Mammary microvascular endothelial cell (primary cell): ENCODE data around the gene TRIP4. TPM values are rescaled to one million over a fixed set of nuclear protein-coding genes. Genes with fewer than 3 reads are reported as not detected.

Source experiments
- total RNA-seq: library from RNA; depleted of rRNA; stranded (reverse); fragments of >200 nt; gene quantifications from 2 replicates; pipeline ENCODE4 v1.2.3, GENCODE V29; 2015

The TRIP4 gene
- total RNA-seq = 7.9 and 15.3 TPM in 2 replicates

DNA sequence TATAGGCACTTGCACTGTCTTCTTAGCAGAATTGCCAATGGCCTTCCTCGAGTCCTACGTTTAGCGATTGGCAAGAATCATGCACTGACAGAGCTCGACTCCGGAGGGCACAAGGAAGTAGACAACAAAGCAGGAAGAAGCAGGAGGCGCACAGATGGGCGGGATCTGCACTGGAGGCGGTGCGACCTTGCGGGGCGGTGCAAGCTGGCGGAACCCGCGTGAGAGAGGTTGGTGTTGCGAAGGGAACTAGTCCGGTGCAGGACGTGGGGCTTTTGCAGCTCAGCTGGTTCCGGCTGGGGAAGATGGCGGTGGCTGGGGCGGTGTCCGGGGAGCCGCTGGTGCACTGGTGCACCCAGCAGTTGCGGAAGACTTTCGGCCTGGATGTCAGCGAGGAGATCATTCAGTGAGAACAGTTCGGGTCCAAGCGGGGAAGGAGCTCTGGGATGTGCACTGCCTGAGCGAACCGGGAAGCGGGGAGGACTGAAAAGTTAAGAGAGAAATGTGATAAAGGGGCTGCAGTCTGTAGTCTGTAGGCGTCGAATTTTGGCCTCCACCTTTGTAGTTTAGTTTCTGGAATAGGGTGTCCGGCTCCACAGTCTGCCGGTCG, at the start of gene TRIP4:
Gene TRIP4 (plus strand): TSS at position 275 of the 607 bp plus-strand sequence. CDS start 28 bp downstream, at position 303.

DNA sequence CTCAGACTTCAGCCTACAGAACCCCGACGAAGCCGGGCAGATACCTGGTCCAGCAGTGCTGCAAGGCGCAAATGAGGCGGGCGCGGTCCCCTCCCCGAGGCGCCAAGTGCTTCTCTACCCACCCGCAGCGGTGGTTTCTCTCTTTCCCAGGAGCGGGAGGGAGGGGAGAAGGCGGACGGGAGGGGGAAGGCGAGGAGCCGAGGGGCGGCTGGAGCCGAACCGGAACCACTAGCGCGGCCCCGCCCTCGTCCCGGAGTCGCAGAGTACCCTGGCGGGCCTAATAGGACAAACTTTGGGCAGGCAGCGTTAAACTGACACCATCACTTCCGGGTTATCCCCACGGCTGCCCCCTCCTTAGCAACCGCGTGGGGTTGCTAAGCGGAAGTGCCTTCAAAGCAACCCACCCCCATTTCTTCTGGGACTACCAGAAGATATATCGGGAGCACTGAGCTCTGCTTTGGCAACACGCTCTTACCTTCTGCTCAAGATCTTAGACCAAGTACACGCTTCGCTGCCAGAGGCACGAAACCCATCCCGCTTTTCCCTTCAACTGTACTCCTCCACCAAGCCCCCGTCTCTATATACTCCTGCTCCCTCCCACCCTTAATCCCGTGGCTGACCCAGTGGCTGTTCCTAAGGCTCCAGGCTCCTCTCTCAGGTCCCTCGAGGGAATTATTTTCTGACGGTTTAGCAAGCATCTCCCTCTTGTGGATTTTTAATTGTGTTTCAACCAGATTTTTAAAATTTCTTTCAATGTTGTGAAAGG, 31.5 kb upstream of the TRIP4 start, which contains the start of gene CSNK1G1:
Gene CSNK1G1 (minus strand): TSS at position 230 of the 766 bp plus-strand sequence. CDS start 55,674 bp downstream, outside the sequence.

DNA sequence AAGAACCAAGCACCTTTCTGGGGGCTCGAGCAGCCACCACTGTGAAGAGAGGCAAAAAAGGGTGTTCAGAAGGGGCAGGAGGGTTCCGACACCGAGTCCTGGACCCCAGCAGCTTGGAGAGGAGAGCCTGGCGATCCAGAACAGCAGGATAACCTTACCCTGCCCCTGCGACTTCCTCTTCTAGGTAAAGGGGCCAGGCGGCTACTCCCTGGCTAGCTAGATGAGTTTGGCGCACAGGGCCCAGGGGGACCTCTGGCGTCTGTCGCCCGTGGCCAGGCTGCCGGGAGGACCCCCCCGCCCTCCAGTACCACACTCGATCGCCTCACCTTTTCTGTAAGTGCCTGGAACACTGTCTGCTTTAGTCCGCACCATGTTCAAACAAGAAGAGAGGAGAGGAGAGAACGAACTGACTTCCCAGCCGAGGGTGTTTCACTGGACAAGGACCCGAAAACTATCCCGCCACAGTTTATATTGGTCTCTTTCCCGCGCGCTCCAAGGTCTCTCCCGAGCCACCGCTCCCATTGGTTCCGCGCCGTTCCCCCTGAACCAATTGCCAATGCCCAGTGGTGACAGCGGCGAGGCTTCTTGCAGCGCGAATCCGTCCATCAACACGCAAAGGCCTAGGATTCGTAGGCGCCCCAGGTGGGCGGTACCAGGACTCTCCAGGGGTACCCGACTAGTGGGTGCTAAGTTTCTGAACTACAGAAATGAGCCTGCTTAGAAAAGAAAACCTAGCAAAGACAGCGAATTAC, 6.5 kb upstream of the TRIP4 start, which contains the start of gene PCLAF:
Gene PCLAF (minus strand): TSS at position 442 of the 752 bp plus-strand sequence. CDS start 70 bp downstream, at position 372.

DNA sequence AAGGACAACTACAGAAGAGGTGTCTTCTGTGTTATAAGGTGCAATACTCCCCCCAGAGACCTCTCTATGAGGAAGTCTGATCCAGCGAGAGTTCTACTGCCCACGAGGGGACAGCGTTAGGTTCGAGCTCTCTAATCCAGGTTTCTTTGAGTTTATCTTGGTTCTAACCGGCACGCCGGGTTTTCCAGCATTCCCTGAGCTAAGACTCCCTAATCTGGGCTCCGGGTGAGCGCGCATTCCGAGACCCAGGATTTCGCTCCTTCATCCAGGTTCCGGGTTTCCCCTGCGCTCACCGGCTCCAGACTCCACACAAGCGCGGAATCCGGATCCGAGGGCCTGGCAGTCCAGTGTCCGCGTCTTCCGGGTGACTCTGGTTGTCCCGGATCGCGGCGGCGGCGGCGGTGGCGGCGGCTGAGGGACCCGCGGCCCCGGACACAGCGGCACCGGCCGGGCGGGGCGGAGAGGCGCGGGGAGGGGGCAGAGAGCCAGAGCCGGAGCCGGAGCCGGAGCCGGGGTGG, 72.6 kb downstream of the TRIP4 start, which contains the start of gene ZNF609:
Gene ZNF609 (plus strand): TSS at position 373 of the 518 bp plus-strand sequence. CDS start 38,842 bp downstream, outside the sequence.

Other genes with a start within 250 kb of the TRIP4 start
- 0.39 and 0.60 TPM in 2 replicates for gene SNX22, start 236.1 kb upstream of the TRIP4 start, total RNA-seq
- 666 and 692 TPM in 2 replicates for gene PPIB, start 224.8 kb upstream of the TRIP4 start, total RNA-seq
- 15.4 and 16.1 TPM in 2 replicates for gene CSNK1G1, start 31.7 kb upstream of the TRIP4 start, total RNA-seq
- gene PCLAF, start 6.4 kb upstream of the TRIP4 start, total RNA-seq = 42.4 and 50.4 TPM in 2 replicates
- gene ZNF609, start 72.7 kb downstream of the TRIP4 start, total RNA-seq = 15.7 and 17.0 TPM in 2 replicates